Transverse colon (tissue), 4 donors: Measurements from ENCODE around the gene XCL1. TPM values are rescaled to one million over a fixed set of nuclear protein-coding genes. Genes with fewer than 3 reads are reported as not detected.

ENCODE experiments used
- DNase-seq: peaks from one replicate; pipeline ENCODE4 v3.0.0-alpha.2; 2019
- H3K27ac ChIP-seq, 4 donors: fragments of 200-600 bp; sonication (generic); 2 replicates each; pipeline ENCODE4 v1.5.1; 2016 to 2018; ENCODE audit warnings: inconsistent platforms in 4 of 4
- H3K27me3 ChIP-seq: fragments of 200-600 bp; sonication (generic); 2 replicates; pipeline ENCODE4 v1.5.1; 2017; ENCODE audit warnings: inconsistent platforms
- H3K36me3 ChIP-seq, 4 donors: fragments of 200-600 bp; sonication (generic); 2 replicates each; pipeline ENCODE4 v1.5.1; 2017 to 2019; ENCODE audit warnings: inconsistent platforms in 4 of 4
- H3K4me1 ChIP-seq, 4 donors: fragments of 200-600 bp; sonication (generic); 2 replicates each; pipeline ENCODE4 v1.5.1; 2017 to 2020; ENCODE audit warnings: inconsistent platforms in 4 of 4
- H3K4me3 ChIP-seq, 4 donors: fragments of 200-600 bp; sonication (generic); 1 replicate in 1 of 4; 2 replicates in 3 of 4; pipeline versions ENCODE4 v1.5.1 to v1.6.1; 2017 to 2019; ENCODE audit warnings: inconsistent platforms in 4 of 4
- H3K9me3 ChIP-seq, 2 donors: fragments of 200-600 bp; sonication (generic); 2 replicates each; pipeline ENCODE4 v1.5.1; 2017 to 2019; ENCODE audit warnings: inconsistent platforms in 2 of 2
- CTCF ChIP-seq, 5 experiments: fragments of 200-600 bp in 3 of 5; fragments of 450-650 bp in 2 of 5; sonication (generic) in 3 of 5; IDR thresholded peaks; 1 replicate in 2 of 5; 2 replicates in 3 of 5; pipeline ENCODE4 v1.5.1; 2016 to 2017; ENCODE audit warnings: antibody characterized with exemption in 5 of 5, inconsistent platforms in 3 of 5, mild to moderate bottlenecking in 2 of 5, moderate library complexity in 1 of 5
- EP300 ChIP-seq: sonication (generic); formaldehyde crosslinking; IDR thresholded peaks from one replicate; pipeline ENCODE4 v1.6.1; 2017; ENCODE audit warnings: antibody characterized with exemption, low read depth
- POLR2A ChIP-seq: fragments of 450-650 bp; IDR thresholded peaks from one replicate; pipeline ENCODE4 v1.6.1; 2016; ENCODE audit warnings: antibody characterized with exemption, mild to moderate bottlenecking, moderate library complexity
- POLR2AphosphoS5 ChIP-seq, 3 donors: sonication (generic); formaldehyde crosslinking; IDR thresholded peaks; one replicate each; pipeline ENCODE4 v1.6.1; 2016; ENCODE audit warnings: antibody characterized with exemption in 3 of 3
- WGBS, 2 donors: methylation state at CpG; one replicate each; pipeline ENCODE4 v1.1.5; 2018; ENCODE audit warnings: low coverage in 1 of 2; 5-methylcytosine and 5-hydroxymethylcytosine counted together
- in situ Hi-C, 4 donors: fragments of 200-750 bp; cut with MboI; loops; one replicate each; pipeline versions ENCODE4 v1.15.0 to v1.15.1; 2017; ENCODE audit warnings: low sequenced_read_pairs in 3 of 4, low pct_ligation_motif_present in 1 of 4, low pct_unique_long_range_greater_than_20kb in 1 of 4
- intact Hi-C: fragments of 100-400 bp; cut with DNase I; formaldehyde crosslinking; loops from one replicate; pipeline ENCODE4 v1.15.1; 2023; ENCODE audit warnings: low total_unique reads
- total RNA-seq, 4 donors: library from RNA; depleted of rRNA; stranded (reverse); fragments of >200 nt; gene quantifications; one replicate each; pipeline ENCODE4 v1.1.0, GENCODE V29; 2016

Gene XCL1
- total RNA-seq, 4 donors from 2014 or later: 0.32 TPM; not detected in 3

GRCh38 chr1:168553680-168554553, 22.5 kb upstream of the XCL1 start:
- intact Hi-C loops: no loop called here
- TF ChIP-seq CTCF (IDR thresholded peaks at IDR 0.05) (no peak), POLR2A (no peak), EP300 (no peak), POLR2AphosphoS5 (IDR thresholded peaks at IDR 0.05) (no peak)
- Histone ChIP-seq H3K4me1 (peaks cover 0 to 2% (median 0%) of the 10 kb centered on the region in 4 donors), H3K36me3 (no peaks in the 10 kb centered on the region), H3K4me3 (no peak overlapping the region), H3K27ac (no peak overlapping the region), H3K9me3 (no peaks in the 10 kb centered on the region), H3K27me3 (no peaks in the 10 kb centered on the region)
- 82% methylated on average over 2 to 5 of the region's 5 CpGs for WGBS, 2 donors
- in situ Hi-C loops: loop anchor here in 2 of 4 donors (25.0 kb wide), 2 partner anchors 117 to 217 kb away; no protein-coding TSS in a partner anchor
- no peak for DNase-seq

- Histone ChIP-seq H3K4me1 (peaks cover 0 to 2% (median 0%) of the 10 kb centered on the region in 4 donors), H3K27me3 (no peaks in the 10 kb centered on the region), H3K27ac (no peak overlapping the region), H3K4me3 (no peak overlapping the region), H3K9me3 (no peaks in the 10 kb centered on the region), H3K36me3 (no peaks in the 10 kb centered on the region)
- 78 to 87% methylated on average over 3 to 5 of the region's 5 CpGs for WGBS, 2 donors
- no peak for TF ChIP-seq CTCF (IDR thresholded peaks at IDR 0.05)
- in situ Hi-C loops (loop anchor here in 2 of 4 donors (25.0 kb wide), 2 partner anchors 118 to 218 kb away; no protein-coding TSS in a partner anchor), intact Hi-C loops (no loop called here)
- DNase-seq: no peak
These were observed 21.6 kb upstream of the XCL1 start for GRCh38 chr1:168554603-168555483.

GRCh38 chr1:168555508-168556046, 20.8 kb upstream of the XCL1 start:
- no peaks in the 10 kb centered on the region for H3K36me3 ChIP-seq
- DNase-seq: no peak
- no peak overlapping the region for H3K27ac ChIP-seq
- H3K9me3 ChIP-seq: no peaks in the 10 kb centered on the region
- WGBS, 2 donors: 83% methylated on average over 3 of the region's 3 CpGs; no CpG with 5 or more reads in 1 of the 2 donors
- H3K27me3 ChIP-seq: no peaks in the 10 kb centered on the region
- TF ChIP-seq EP300 (no peak), POLR2AphosphoS5 (IDR thresholded peaks at IDR 0.05) (no peak), CTCF (IDR thresholded peaks at IDR 0.05) (no peak), POLR2A (no peak)
- in situ Hi-C loops (loop anchor here in 2 of 4 donors (25.0 kb wide), 2 partner anchors 118 to 218 kb away; no protein-coding TSS in a partner anchor), intact Hi-C loops (no loop called here)
- H3K4me1 ChIP-seq: peaks cover 0 to 2% (median 0%) of the 10 kb centered on the region in 4 donors
- no peak overlapping the region for H3K4me3 ChIP-seq

- no peak overlapping the region for H3K27ac ChIP-seq
- TF ChIP-seq POLR2A (no peak), CTCF (IDR thresholded peaks at IDR 0.05) (no peak), EP300 (no peak)
- H3K27me3 ChIP-seq: no peaks in the 10 kb centered on the region
- in situ Hi-C loops (loop anchor here in 2 of 4 donors (25.0 kb wide), 2 partner anchors 119 to 219 kb away; no protein-coding TSS in a partner anchor), intact Hi-C loops (no loop called here)
- no peak for DNase-seq
- H3K9me3 ChIP-seq: no peaks in the 10 kb centered on the region
- peaks cover 0 to 2% (median 0%) of the 10 kb centered on the region in 4 donors for H3K4me1 ChIP-seq
- no peak overlapping the region for H3K4me3 ChIP-seq
- no peaks in the 10 kb centered on the region for H3K36me3 ChIP-seq
These were observed 19.8 kb upstream of the XCL1 start for GRCh38 chr1:168556647-168557046.
